Smooth muscle cell of the brain vasculature (primary cell): Measurements from ENCODE around the gene GRIK2.
"Not testable (repeated sequence)": the region's sequence is repeated elsewhere in the genome, so short reads cannot be mapped to it uniquely, and the experiment has no call there.

Source experiments
- DNase-seq: peaks from one replicate; pipeline ENCODE4 v3.0.0-alpha.2; 2012; ENCODE audit warnings: low read depth, low spot score

GRIK2 gene

GRCh38 chr6:101393251-101393828, at the start of gene GRIK2:
GRIK2 (plus strand) TSS chr6:101393708.
- no peak for DNase-seq

GRCh38 chr6:101344885-101345284, 48.6 kb upstream of the GRIK2 start:
- no peak for DNase-seq

- DNase-seq: no peak
Observed at GRCh38 chr6:101348816-101349215, 44.7 kb upstream of the GRIK2 start.

- not testable (repeated sequence) for DNase-seq
Observed at GRCh38 chr6:101350631-101351030, 42.9 kb upstream of the GRIK2 start.

GRCh38 chr6:101351173-101351572, 42.3 kb upstream of the GRIK2 start:
- no peak for DNase-seq

- no peak for DNase-seq
Observed at GRCh38 chr6:101352316-101352715, 41.2 kb upstream of the GRIK2 start.

GRCh38 chr6:101365181-101365580, 28.3 kb upstream of the GRIK2 start:
- no peak for DNase-seq

- DNase-seq: no peak
Observed at GRCh38 chr6:101379926-101380325, 13.6 kb upstream of the GRIK2 start.

- no peak for DNase-seq
Observed at GRCh38 chr6:101380897-101381630, 12.4 kb upstream of the GRIK2 start.

- not testable (repeated sequence) for DNase-seq
Observed at GRCh38 chr6:101383747-101384146, 9.8 kb upstream of the GRIK2 start.

GRCh38 chr6:101386982-101387381, 6.5 kb upstream of the GRIK2 start:
- no peak for DNase-seq

- no peak for DNase-seq
Observed at GRCh38 chr6:101391772-101392585, 1.5 kb upstream of the GRIK2 start.

GRCh38 chr6:101392586-101393230, 800 bp upstream of the GRIK2 start:
- no peak for DNase-seq

GRCh38 chr6:101393829-101394251, 332 bp downstream of the GRIK2 start:
- DNase-seq: no peak

- DNase-seq: no peak
Observed at GRCh38 chr6:101394936-101395335, 1.4 kb downstream of the GRIK2 start.

- no peak for DNase-seq
Observed at GRCh38 chr6:101395345-101395744, 1.8 kb downstream of the GRIK2 start.

GRCh38 chr6:101396548-101397173, 3.2 kb downstream of the GRIK2 start:
- peak; percentile 3 for DNase-seq

GRCh38 chr6:101397199-101397598, 3.7 kb downstream of the GRIK2 start:
- DNase-seq: no peak

GRCh38 chr6:101398716-101399615, 5.5 kb downstream of the GRIK2 start:
- DNase-seq: no peak

GRCh38 chr6:101399616-101400162, 6.2 kb downstream of the GRIK2 start:
- no peak for DNase-seq
